Peyer's patch (tissue), 4 donors: ENCODE measurements around the gene ARID1B. TPM values are rescaled to one million over a fixed set of nuclear protein-coding genes. Genes with fewer than 3 reads are reported as not detected.

ENCODE experiments used
- DNase-seq, 3 donors: peaks; one replicate each; pipeline ENCODE4 v3.0.0-alpha.2; 2017 to 2019
- H3K27ac ChIP-seq, 4 donors: fragments of 200-600 bp; sonication (generic); one replicate each; pipeline ENCODE4 v1.5.1; 2016 to 2019
- H3K27me3 ChIP-seq, 2 donors: fragments of 200-600 bp; sonication (generic); one replicate each; pipeline ENCODE4 v1.5.1; 2019
- H3K36me3 ChIP-seq, 3 donors: fragments of 200-600 bp; sonication (generic); one replicate each; pipeline ENCODE4 v1.5.1; 2016 to 2019
- H3K4me1 ChIP-seq, 4 donors: fragments of 200-600 bp; sonication (generic); one replicate each; pipeline ENCODE4 v1.5.1; 2016 to 2019
- H3K4me3 ChIP-seq, 4 donors: fragments of 200-600 bp; sonication (generic); 1 replicate in 3 of 4; 2 replicates in 1 of 4; pipeline ENCODE4 v1.5.1; 2016 to 2019; ENCODE audit warnings: mild to moderate bottlenecking in 1 of 4
- H3K9me3 ChIP-seq, 4 donors: fragments of 200-600 bp; sonication (generic); one replicate each; pipeline ENCODE4 v1.5.1; 2016 to 2019; ENCODE audit warnings: mild to moderate bottlenecking in 1 of 4
- POLR2A ChIP-seq, 2 donors: fragments of 450-650 bp; IDR thresholded peaks; one replicate each; pipeline ENCODE4 v1.5.1; 2017; ENCODE audit warnings: antibody characterized with exemption in 2 of 2, mild to moderate bottlenecking in 2 of 2, moderate library complexity in 2 of 2
- total RNA-seq, 4 donors: library from RNA; depleted of rRNA; stranded (reverse); fragments of >200 nt; gene quantifications; one replicate each; pipeline ENCODE4 v1.1.0, GENCODE V29; 2016
- TF ChIP-seq, protein P1 (sequence below), 6 experiments: fragments of 450-650 bp in 4 of 6; fragments of 200-600 bp in 2 of 6; sonication (generic) in 1 of 6; IDR thresholded peaks; one replicate each; pipeline ENCODE4 v1.5.1; 2017 to 2019; ENCODE audit warnings: antibody characterized with exemption in 6 of 6, mild to moderate bottlenecking in 3 of 6, moderate library complexity in 1 of 6

Gene ARID1B
- total RNA-seq, 4 donors from 2014 or later, result 117 to 174 (median 149) TPM

DNA sequence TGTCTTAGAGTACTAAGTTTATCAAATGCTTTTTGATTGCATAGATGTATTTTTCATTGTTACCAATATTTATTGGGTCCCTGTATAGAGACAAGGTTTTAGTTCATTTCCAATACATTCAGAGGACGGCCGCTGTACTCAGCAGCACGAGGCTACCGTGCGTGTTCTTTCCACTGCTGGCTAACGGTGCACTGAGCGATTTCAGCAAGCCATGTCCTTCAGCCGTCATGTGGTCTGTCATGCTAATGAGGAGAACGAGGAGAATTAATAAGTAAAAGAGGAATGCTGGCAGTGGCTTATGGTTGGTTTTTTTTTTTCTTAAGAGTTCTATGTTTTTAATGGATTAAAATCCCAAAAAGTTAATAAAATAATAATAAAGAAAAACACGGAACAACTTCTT lies 253.6 kb downstream of the ARID1B start:
- no peak overlapping the region for H3K4me3 ChIP-seq
- no peak for DNase-seq
- no peak overlapping the region for H3K27ac ChIP-seq
- peaks cover 0 to 10% (median 6%) of the 10 kb centered on the region in 4 donors for H3K4me1 ChIP-seq
- no peak for TF ChIP-seq POLR2A (IDR thresholded peaks at IDR 0.05)
- no peaks in the 10 kb centered on the region for H3K36me3 ChIP-seq
- no peaks in the 10 kb centered on the region for H3K27me3 ChIP-seq
- H3K9me3 ChIP-seq, result no peaks in the 10 kb centered on the region

DNA sequence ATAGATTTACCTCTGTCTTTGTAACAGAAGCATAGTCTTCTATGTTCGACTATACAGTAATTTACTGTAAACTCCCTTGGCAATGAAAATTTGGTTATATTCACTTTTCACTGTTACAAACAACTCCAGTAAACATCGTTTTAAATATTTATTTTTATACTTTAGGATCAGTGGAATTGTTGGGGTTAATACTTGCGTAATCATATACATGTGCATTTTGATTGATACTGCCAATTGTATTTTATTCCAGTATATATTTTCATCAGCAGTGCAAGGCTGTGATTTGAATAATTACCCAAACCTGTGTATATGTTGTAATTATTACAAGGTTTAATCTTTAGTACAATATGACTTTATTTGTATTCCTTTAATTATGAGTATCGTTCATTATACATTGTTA lies 255.7 kb downstream of the ARID1B start:
- H3K4me1 ChIP-seq, result peaks cover 0 to 15% (median 7%) of the 10 kb centered on the region in 4 donors
- H3K9me3 ChIP-seq, result no peaks in the 10 kb centered on the region
- no peak overlapping the region for H3K27ac ChIP-seq
- no peaks in the 10 kb centered on the region for H3K27me3 ChIP-seq
- no peak for DNase-seq
- no peak for TF ChIP-seq POLR2A (IDR thresholded peaks at IDR 0.05)
- TF ChIP-seq, protein P1, sequence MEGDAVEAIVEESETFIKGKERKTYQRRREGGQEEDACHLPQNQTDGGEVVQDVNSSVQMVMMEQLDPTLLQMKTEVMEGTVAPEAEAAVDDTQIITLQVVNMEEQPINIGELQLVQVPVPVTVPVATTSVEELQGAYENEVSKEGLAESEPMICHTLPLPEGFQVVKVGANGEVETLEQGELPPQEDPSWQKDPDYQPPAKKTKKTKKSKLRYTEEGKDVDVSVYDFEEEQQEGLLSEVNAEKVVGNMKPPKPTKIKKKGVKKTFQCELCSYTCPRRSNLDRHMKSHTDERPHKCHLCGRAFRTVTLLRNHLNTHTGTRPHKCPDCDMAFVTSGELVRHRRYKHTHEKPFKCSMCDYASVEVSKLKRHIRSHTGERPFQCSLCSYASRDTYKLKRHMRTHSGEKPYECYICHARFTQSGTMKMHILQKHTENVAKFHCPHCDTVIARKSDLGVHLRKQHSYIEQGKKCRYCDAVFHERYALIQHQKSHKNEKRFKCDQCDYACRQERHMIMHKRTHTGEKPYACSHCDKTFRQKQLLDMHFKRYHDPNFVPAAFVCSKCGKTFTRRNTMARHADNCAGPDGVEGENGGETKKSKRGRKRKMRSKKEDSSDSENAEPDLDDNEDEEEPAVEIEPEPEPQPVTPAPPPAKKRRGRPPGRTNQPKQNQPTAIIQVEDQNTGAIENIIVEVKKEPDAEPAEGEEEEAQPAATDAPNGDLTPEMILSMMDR (IDR thresholded peaks at IDR 0.05), result no peak
- H3K4me3 ChIP-seq, result peak overlapping the region in 2 of 4 donors; percentile 40 to 56
- H3K36me3 ChIP-seq, result no peaks in the 10 kb centered on the region

DNA sequence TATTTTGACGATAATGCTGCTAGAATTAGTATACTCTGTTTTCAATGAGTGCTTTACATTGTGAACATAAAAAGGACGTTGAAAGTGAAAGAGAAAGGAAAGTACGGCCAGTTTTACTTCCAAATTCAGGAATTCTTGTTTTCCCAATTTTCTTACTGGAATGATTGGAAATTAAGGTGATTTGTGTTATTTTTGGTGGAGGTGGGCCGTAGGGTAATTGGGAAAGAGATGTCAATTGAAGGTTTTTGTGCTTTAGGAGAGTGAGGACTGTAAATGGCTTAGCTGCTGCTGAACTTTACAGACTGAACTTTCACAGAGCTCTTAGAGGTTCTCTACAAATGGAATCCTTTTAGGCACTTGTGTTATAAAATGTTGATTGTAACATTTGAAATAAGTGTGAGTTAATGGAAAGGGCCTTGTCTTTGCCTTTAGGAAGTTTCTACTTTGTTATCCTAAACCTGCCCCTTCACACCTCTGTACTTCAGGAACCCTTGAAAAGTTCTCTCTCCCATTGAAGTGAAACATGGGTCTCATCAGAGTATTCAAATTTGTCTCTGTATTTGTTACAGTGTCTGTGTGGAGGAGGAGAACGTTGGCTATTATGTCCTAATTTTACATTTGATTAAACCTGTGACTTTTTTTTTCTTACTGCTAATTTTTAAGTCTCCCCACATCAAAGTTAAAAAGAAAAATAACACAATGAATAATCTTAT lies 256.4 kb downstream of the ARID1B start:
- no peak for TF ChIP-seq POLR2A (IDR thresholded peaks at IDR 0.05)
- TF ChIP-seq, protein P1 (IDR thresholded peaks at IDR 0.05), result no peak

DNA sequence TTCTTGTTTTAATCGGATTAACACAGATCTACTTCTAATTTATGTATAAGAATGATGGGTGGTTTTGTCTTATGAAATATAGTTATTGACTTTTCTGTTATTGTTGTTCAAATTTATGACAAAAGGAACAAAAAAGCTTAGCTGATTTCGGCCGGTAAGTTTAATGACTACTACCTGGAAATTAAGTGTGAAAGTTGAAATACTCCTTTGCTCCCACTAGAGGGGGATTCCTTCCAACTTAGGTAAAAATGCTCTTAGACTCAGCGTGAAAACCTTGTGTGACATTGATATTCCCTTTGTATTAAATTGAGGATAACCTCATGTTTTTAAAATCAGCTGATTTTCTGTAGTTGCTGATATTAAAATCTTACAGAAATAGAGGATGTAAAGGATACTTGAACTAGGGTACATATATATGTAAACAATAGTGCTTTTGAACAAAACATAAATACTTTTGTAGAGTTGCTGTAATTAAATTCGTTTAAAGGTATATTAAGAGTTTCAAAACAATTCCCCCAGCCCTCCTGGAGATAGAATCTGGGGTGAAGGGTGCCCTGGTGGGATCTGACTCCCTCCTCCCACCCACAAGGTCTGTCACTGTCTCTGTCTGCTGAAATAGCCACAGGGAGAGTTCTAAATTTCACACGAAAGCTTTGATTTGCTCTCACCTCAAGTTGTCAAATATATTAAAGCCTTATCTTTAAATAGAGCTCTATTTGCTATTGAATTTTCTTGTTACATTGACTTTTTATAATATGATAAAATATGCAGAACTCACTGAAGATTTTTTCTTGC lies 257.5 kb downstream of the ARID1B start:
- no peak overlapping the region for H3K4me3 ChIP-seq
- H3K27ac ChIP-seq, result no peak overlapping the region
- no peaks in the 10 kb centered on the region for H3K9me3 ChIP-seq
- no peaks in the 10 kb centered on the region for H3K27me3 ChIP-seq
- H3K36me3 ChIP-seq, result no peaks in the 10 kb centered on the region
- peaks cover 0 to 15% (median 7%) of the 10 kb centered on the region in 4 donors for H3K4me1 ChIP-seq
- no peak for DNase-seq
- TF ChIP-seq, protein P1 (IDR thresholded peaks at IDR 0.05), result peak in 5 of 6 experiments; percentile 52 to 72 (median 68)
- no peak for TF ChIP-seq POLR2A (IDR thresholded peaks at IDR 0.05)

More for the DNA sequence above, 256.4 kb downstream of the ARID1B start:
- H3K4me3 ChIP-seq, result peak overlapping the region; percentile 26 to 56 (median 36)
- no peaks in the 10 kb centered on the region for H3K36me3 ChIP-seq
- no peaks in the 10 kb centered on the region for H3K9me3 ChIP-seq
- DNase-seq, result no peak
- H3K27ac ChIP-seq, result peak overlapping the region; percentile 39 to 61 (median 46)
- peaks cover 0 to 15% (median 7%) of the 10 kb centered on the region in 4 donors for H3K4me1 ChIP-seq
- H3K27me3 ChIP-seq, result no peaks in the 10 kb centered on the region

DNA sequence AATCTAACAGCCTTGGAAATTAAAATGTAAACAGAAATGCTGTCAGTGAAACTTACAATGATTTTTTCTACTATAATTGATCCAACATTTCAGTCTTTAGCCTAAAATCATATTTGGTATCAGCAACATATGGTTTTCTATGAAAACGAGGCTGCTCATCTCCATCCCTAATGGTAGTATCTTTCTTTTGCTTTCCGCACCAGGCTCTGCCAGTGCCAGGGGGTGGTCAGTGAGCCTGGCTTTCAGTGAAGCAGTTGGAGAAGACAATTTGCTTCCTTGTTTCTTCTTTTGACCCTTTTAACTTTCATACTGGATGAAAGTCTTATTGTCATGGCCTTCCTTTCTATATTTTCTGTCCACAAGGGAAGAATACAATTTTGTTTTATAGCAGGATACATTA lies 258.4 kb downstream of the ARID1B start:
- no peak overlapping the region for H3K27ac ChIP-seq
- DNase-seq, result no peak
- TF ChIP-seq POLR2A (IDR thresholded peaks at IDR 0.05), result no peak
- TF ChIP-seq, protein P1 (IDR thresholded peaks at IDR 0.05), result no peak

DNA sequence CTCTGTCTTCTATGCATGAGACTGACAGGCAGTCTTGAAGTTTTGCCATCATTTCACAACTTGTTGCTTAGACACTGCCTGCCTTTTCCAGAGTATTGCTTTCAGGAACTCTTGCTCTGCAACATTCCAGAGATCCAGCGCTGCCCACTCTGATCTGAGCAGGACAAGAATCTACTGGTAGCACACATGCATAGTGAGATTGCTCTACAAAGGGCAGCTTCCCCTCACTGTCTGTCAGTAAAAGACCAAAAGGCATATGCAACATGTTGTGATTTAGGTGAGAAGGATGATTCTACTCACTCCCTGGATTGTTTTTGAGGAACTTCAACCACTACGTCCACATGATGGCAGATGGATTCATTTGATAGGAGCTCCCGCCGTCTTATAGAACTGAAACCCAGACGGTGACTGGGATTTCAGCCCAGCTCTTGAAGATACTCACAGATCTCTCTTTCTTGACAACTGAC lies 259.1 kb downstream of the ARID1B start:
- H3K27me3 ChIP-seq, result no peaks in the 10 kb centered on the region
- no peak for DNase-seq
- no peak overlapping the region for H3K27ac ChIP-seq
- no peak for TF ChIP-seq POLR2A (IDR thresholded peaks at IDR 0.05)
- TF ChIP-seq, protein P1 (IDR thresholded peaks at IDR 0.05), result no peak
- H3K4me1 ChIP-seq, result peaks cover 0 to 15% (median 7%) of the 10 kb centered on the region in 4 donors
- H3K9me3 ChIP-seq, result no peaks in the 10 kb centered on the region
- no peak overlapping the region for H3K4me3 ChIP-seq
- H3K36me3 ChIP-seq, result no peaks in the 10 kb centered on the region

More for the DNA sequence above, 258.4 kb downstream of the ARID1B start:
- Histone ChIP-seq H3K36me3 (no peaks in the 10 kb centered on the region), H3K9me3 (no peaks in the 10 kb centered on the region), H3K4me3 (no peak overlapping the region), H3K4me1 (peaks cover 0 to 15% (median 7%) of the 10 kb centered on the region in 4 donors), H3K27me3 (no peaks in the 10 kb centered on the region)
